SK-N-MC (cell line): ENCODE data around the gene ZNF563.

Source experiments
- DNase-seq: peaks from one replicate; pipeline ENCODE4 v3.0.0-alpha.2; 2011; ENCODE audit warnings: low read depth, low spot score
- H3K27ac ChIP-seq: fragments of 200-600 bp; sonication (generic); 2 replicates; pipeline ENCODE4 v1.5.1; 2016; ENCODE audit warnings: mixed run types
- H3K36me3 ChIP-seq: fragments of 200-600 bp; sonication (generic); 2 replicates; pipeline ENCODE4 v1.6.1; 2017; ENCODE audit warnings: antibody characterized with exemption, low read length, mixed read lengths; ENCODE audit not compliant: insufficient read depth
- H3K4me3 ChIP-seq: fragments of 200-600 bp; sonication (generic); 2 replicates; pipeline ENCODE4 v1.5.1; 2016
- H3K9ac ChIP-seq: fragments of 200-600 bp; sonication (generic); 2 replicates; pipeline ENCODE4 v1.8.0; 2017; ENCODE audit warnings: mixed run types, mixed read lengths; ENCODE audit not compliant: insufficient read length
- H3K9me3 ChIP-seq: fragments of 200-600 bp; sonication (generic); 2 replicates; pipeline ENCODE4 v1.6.1; 2017; ENCODE audit warnings: low read depth, mild to moderate bottlenecking, antibody characterized with exemption, low read length, moderate library complexity, mixed read lengths
- EZH2 ChIP-seq: fragments of 200-600 bp; sonication (generic); IDR thresholded peaks from one replicate; pipeline ENCODE4 v1.6.1; 2017; ENCODE audit warnings: antibody characterized with exemption
- FOXP2 ChIP-seq: optimal IDR thresholded peaks from 2 replicates; pipeline ENCODE3; 2011; ENCODE audit warnings: mild to moderate bottlenecking, moderate library complexity; ENCODE audit not compliant: insufficient read depth; ENCODE audit errors: extremely low read length, control extremely low read depth
- POLR2AphosphoS5 ChIP-seq: IDR thresholded peaks from 2 replicates; pipeline ENCODE4 v1.6.1; 2012; ENCODE audit warnings: mild to moderate bottlenecking, low read depth, low read length, borderline replicate concordance

The ZNF563 gene

GRCh38 chr19:12284226-12284625 lies 49.2 kb downstream of the ZNF563 start:
- DNase-seq = no peak
- no peak for TF ChIP-seq EZH2
- no peak for TF ChIP-seq FOXP2
- TF ChIP-seq POLR2AphosphoS5 = no peak
- H3K4me3 ChIP-seq = no peak overlapping the region
- H3K27ac ChIP-seq = no peak overlapping the region
- no peaks in the 10 kb centered on the region for H3K9me3 ChIP-seq
- no peaks in the 10 kb centered on the region for H3K36me3 ChIP-seq
- H3K9ac ChIP-seq = no peak overlapping the region

- Histone ChIP-seq H3K9ac (no peak overlapping the region), H3K4me3 (no peak overlapping the region), H3K9me3 (no peaks in the 10 kb centered on the region), H3K27ac (no peak overlapping the region), H3K36me3 (no peaks in the 10 kb centered on the region)
- no peak for DNase-seq
- TF ChIP-seq POLR2AphosphoS5 (no peak), EZH2 (no peak), FOXP2 (no peak)
Observed at GRCh38 chr19:12278713-12279112, 54.7 kb downstream of the ZNF563 start.

GRCh38 chr19:12272980-12273901 lies 60.2 kb downstream of the ZNF563 start:
- Histone ChIP-seq H3K36me3 (no peaks in the 10 kb centered on the region), H3K4me3 (no peak overlapping the region), H3K27ac (no peak overlapping the region), H3K9me3 (no peaks in the 10 kb centered on the region), H3K9ac (no peak overlapping the region)
- TF ChIP-seq FOXP2 (no peak), EZH2 (no peak), POLR2AphosphoS5 (no peak)
- no peak for DNase-seq

- Histone ChIP-seq H3K4me3 (no peak overlapping the region), H3K36me3 (no peaks in the 10 kb centered on the region), H3K9ac (no peak overlapping the region), H3K27ac (no peak overlapping the region), H3K9me3 (no peaks in the 10 kb centered on the region)
- no peak for DNase-seq
- no peak for TF ChIP-seq FOXP2
- TF ChIP-seq POLR2AphosphoS5 = no peak
- TF ChIP-seq EZH2 = no peak
Observed at GRCh38 chr19:12272386-12272785, 61.0 kb downstream of the ZNF563 start.

- no peak overlapping the region for H3K4me3 ChIP-seq
- H3K27ac ChIP-seq = no peak overlapping the region
- H3K36me3 ChIP-seq = no peaks in the 10 kb centered on the region
- no peak overlapping the region for H3K9ac ChIP-seq
- no peaks in the 10 kb centered on the region for H3K9me3 ChIP-seq
- no peak for DNase-seq
- TF ChIP-seq FOXP2 (no peak), POLR2AphosphoS5 (no peak), EZH2 (no peak)
Observed at GRCh38 chr19:12270854-12271253, 62.6 kb downstream of the ZNF563 start.
